KG1 (cell line): Measurements from ENCODE around the gene TMEM178B.
"Not testable (repeated sequence)": the region's sequence is repeated elsewhere in the genome, so short reads cannot be mapped to it uniquely, and the experiment has no call there.

Experiments used
- DNase-seq: peaks from one replicate; lab custom pipeline; 2025; lab: John Stamatoyannopoulos, UW

Gene TMEM178B

GRCh38 chr7:141144921-141145629 is 71.2 kb downstream of the TMEM178B start:
- no peak for DNase-seq

- no peak for DNase-seq
Measured at GRCh38 chr7:141145630-141145982, 71.7 kb downstream of the TMEM178B start.

- no peak for DNase-seq
Measured at GRCh38 chr7:141147482-141147881, 73.6 kb downstream of the TMEM178B start.

GRCh38 chr7:141150465-141150864 is 76.6 kb downstream of the TMEM178B start:
- no peak for DNase-seq

GRCh38 chr7:141151746-141152145 is 77.9 kb downstream of the TMEM178B start:
- DNase-seq, result no peak

- DNase-seq, result no peak
Measured at GRCh38 chr7:141153231-141153630, 79.4 kb downstream of the TMEM178B start.

- no peak for DNase-seq
Measured at GRCh38 chr7:141154131-141154732, 80.4 kb downstream of the TMEM178B start.

GRCh38 chr7:141156407-141156806 is 82.5 kb downstream of the TMEM178B start:
- no peak for DNase-seq

- no peak for DNase-seq
Measured at GRCh38 chr7:141157138-141157765, 83.4 kb downstream of the TMEM178B start.

- no peak for DNase-seq
Measured at GRCh38 chr7:141158561-141158960, 84.7 kb downstream of the TMEM178B start.

GRCh38 chr7:141160246-141160860 is 86.5 kb downstream of the TMEM178B start:
- no peak for DNase-seq

GRCh38 chr7:141161550-141162535 is 88.0 kb downstream of the TMEM178B start:
- no peak for DNase-seq

GRCh38 chr7:141165521-141165920 is 91.7 kb downstream of the TMEM178B start:
- DNase-seq, result no peak

- no peak for DNase-seq
Measured at GRCh38 chr7:141166926-141167325, 93.1 kb downstream of the TMEM178B start.

GRCh38 chr7:141167381-141167964 is 93.6 kb downstream of the TMEM178B start:
- no peak for DNase-seq

- DNase-seq, result not testable (repeated sequence)
Measured at GRCh38 chr7:141169157-141169556, 95.3 kb downstream of the TMEM178B start.

GRCh38 chr7:141175728-141176127 is 101.9 kb downstream of the TMEM178B start:
- DNase-seq, result not testable (repeated sequence)

GRCh38 chr7:141177120-141177519 is 103.3 kb downstream of the TMEM178B start:
- not testable (repeated sequence) for DNase-seq

GRCh38 chr7:141178486-141179135 is 104.7 kb downstream of the TMEM178B start:
- DNase-seq, result no peak

GRCh38 chr7:141181812-141182211 is 107.9 kb downstream of the TMEM178B start:
- no peak for DNase-seq
